M059J (cell line): ENCODE measurements around the gene IRS2. TPM values are rescaled to one million over a fixed set of nuclear protein-coding genes. Genes with fewer than 3 reads are reported as not detected.
A peak's percentile ranks its signal among the peaks of the same experiment; 100 is the strongest.
"Not testable (repeated sequence)": the region's sequence is repeated elsewhere in the genome, so short reads cannot be mapped to it uniquely, and the experiment has no call there.

Experiments
- DNase-seq: peaks from one replicate; pipeline ENCODE4 v3.0.0-alpha.2; 2012; ENCODE audit warnings: low read depth
- total RNA-seq: library from RNA; depleted of rRNA; stranded (reverse); fragments of >200 nt; shearing (Covaris generic); gene quantifications from 2 replicates; pipeline ENCODE4 v1.2.3, GENCODE V29; 2014

IRS2 gene
- total RNA-seq, 1 experiment from 2014 or later = 0.54 TPM

GRCh38 chr13:109733550-109733949 lies 52.8 kb downstream of the IRS2 start:
- no peak for DNase-seq

- DNase-seq = not testable (repeated sequence)
These were observed 53.8 kb downstream of the IRS2 start for GRCh38 chr13:109732470-109733170.

GRCh38 chr13:109730812-109731335 lies 55.5 kb downstream of the IRS2 start:
- DNase-seq = no peak

- peak; percentile 48 for DNase-seq
These were observed 57.3 kb downstream of the IRS2 start for GRCh38 chr13:109728791-109729731.

GRCh38 chr13:109728061-109728460 lies 58.3 kb downstream of the IRS2 start:
- DNase-seq = no peak

GRCh38 chr13:109727251-109727650 lies 59.1 kb downstream of the IRS2 start:
- no peak for DNase-seq

- DNase-seq = no peak
These were observed 60.3 kb downstream of the IRS2 start for GRCh38 chr13:109725995-109726637.

GRCh38 chr13:109725297-109725696 lies 61.1 kb downstream of the IRS2 start:
- DNase-seq = no peak

GRCh38 chr13:109724603-109725002 lies 61.8 kb downstream of the IRS2 start:
- DNase-seq = no peak

- no peak for DNase-seq
These were observed 63.3 kb downstream of the IRS2 start for GRCh38 chr13:109723046-109723445.

GRCh38 chr13:109722068-109722467 lies 64.3 kb downstream of the IRS2 start:
- DNase-seq = no peak

- no peak for DNase-seq
These were observed 65.6 kb downstream of the IRS2 start for GRCh38 chr13:109720758-109721184.

GRCh38 chr13:109719962-109720646 lies 66.3 kb downstream of the IRS2 start:
- no peak for DNase-seq

- DNase-seq = no peak
These were observed 67.7 kb downstream of the IRS2 start for GRCh38 chr13:109718726-109719125.

GRCh38 chr13:109717686-109718085 lies 68.7 kb downstream of the IRS2 start:
- DNase-seq = no peak

- DNase-seq = peak; percentile 19
These were observed 70.5 kb downstream of the IRS2 start for GRCh38 chr13:109715902-109716301.

- no peak for DNase-seq
These were observed 72.7 kb downstream of the IRS2 start for GRCh38 chr13:109713681-109714080.

- no peak for DNase-seq
These were observed 74.2 kb downstream of the IRS2 start for GRCh38 chr13:109712124-109712722.

GRCh38 chr13:109707742-109708617 lies 78.4 kb downstream of the IRS2 start:
- no peak for DNase-seq
